ENCODE measurements around the gene PCDHGB7.
"Not testable (repeated sequence)": the region's sequence is repeated elsewhere in the genome, so short reads cannot be mapped to it uniquely, and the experiment has no call there.

The PCDHGB7 gene

DNA sequence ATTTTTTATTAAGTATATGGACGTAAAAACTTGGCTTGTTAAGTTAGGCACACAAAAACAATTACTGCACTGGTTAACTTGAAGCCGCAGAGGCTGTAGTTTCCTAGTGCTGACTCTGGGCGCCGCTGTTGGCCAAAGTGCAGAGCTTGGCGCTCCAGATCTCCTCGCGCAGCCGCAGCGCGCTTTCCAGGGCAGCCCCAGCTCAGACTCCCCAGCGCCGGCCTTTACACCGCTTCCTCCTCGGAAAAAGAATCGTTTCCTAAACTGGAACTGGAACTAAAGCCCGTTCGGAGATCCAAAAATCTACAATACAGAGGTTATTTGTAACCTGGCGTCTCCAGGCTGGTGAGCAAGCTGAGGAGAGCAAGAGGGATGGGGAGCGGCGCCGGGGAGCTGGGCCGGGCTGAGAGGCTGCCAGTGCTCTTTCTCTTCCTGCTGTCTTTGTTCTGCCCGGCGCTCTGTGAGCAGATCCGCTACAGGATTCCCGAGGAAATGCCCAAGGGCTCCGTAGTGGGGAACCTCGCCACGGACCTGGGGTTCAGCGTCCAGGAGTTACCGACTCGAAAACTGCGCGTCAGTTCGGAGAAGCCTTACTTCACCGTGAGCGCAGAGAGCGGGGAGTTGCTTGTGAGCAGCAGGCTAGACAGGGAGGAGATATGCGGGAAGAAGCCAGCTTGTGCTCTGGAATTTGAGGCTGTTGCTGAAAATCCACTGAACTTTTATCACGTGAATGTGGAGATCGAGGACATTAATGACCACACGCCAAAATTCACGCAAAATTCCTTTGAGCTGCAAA is 19.5 kb upstream of the PCDHGB7 start, which contains the start of gene PCDHGB5:
Gene PCDHGB5, plus strand, starts transcription at position 192 of the 796 bp plus-strand sequence. Its CDS starts 181 bp downstream, at position 373.
- DNase-seq: peak; percentile 44

DNA sequence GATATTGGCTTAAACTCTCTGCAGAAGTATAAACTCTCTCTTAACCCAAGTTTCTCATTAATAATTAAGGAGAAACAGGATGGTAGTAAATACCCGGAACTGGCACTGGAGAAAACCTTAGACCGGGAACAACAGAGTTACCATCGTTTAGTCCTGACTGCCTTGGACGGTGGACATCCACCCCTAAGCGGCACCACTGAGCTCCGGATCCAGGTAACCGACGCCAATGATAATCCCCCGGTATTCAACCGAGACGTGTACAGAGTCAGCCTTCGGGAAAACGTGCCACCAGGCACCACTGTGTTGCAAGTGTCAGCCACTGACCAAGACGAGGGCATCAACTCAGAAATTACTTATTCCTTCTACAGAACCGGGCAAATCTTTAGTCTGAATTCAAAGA is 18.9 kb upstream of the PCDHGB7 start:
- DNase-seq: no peak

DNA sequence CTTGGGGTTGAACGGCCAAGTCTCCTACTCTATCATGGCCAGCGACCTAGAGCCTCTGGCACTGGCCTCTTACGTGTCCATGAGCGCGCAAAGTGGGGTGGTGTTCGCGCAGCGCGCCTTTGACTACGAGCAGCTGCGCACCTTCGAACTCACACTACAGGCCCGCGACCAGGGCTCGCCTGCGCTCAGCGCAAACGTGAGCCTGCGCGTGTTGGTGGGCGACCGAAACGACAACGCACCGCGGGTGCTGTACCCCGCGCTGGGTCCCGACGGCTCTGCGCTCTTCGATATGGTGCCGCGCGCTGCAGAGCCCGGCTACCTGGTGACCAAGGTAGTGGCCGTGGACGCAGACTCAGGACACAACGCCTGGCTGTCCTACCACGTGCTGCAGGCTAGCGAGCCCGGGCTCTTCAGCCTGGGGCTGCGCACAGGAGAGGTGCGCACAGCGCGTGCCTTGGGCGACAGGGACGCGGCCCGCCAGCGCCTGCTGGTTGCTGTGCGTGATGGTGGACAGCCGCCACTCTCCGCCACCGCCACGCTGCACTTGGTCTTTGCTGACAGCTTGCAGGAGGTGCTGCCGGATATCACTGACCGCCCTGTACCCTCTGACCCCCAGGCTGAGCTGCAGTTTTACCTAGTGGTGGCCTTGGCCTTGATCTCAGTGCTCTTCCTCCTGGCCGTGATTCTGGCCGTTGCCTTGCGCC is 17.8 kb upstream of the PCDHGB7 start:
- no peak for DNase-seq

- peak; percentile 23 for DNase-seq
Measured at GRCh38 chr5:141402553-141403243, 14.8 kb upstream of the PCDHGB7 start, which contains the start of gene PCDHGA9. PCDHGA9 (plus strand) TSS chr5:141402778; CDS start chr5:141402953, 175 bp downstream.

- DNase-seq: no peak
Measured at GRCh38 chr5:141403387-141403786, 14.1 kb upstream of the PCDHGB7 start.

GRCh38 chr5:141407790-141408505 is 9.5 kb upstream of the PCDHGB7 start, which contains the start of gene PCDHGB6:
PCDHGB6 (plus strand) TSS chr5:141408021; CDS start chr5:141408203, 182 bp downstream.
- peak; percentile 42 for DNase-seq

DNA sequence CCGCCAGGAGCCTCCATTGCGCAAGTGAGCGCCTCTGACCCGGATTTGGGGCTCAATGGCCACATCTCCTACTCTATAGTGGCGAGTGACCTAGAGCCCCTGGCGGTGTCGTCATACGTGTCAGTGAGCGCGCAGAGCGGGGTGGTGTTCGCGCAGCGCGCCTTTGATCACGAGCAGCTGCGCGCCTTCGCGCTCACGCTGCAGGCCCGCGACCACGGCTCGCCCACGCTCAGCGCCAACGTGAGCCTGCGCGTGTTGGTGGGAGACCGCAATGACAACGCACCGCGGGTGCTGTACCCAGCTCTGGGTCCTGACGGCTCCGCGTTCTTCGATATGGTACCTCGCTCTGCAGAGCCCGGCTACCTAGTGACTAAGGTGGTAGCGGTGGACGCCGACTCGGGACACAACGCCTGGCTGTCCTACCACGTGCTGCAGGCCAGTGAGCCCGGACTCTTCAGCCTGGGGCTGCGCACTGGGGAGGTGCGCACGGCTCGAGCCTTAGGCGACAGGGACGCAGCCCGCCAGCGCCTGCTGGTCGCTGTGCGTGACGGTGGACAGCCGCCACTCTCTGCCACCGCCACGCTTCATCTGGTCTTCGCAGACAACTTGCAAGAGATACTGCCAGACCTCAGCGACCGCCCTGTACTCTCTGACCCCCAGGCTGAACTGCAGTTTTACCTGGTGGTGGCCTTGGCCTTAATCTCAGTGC is 7.7 kb upstream of the PCDHGB7 start:
- no peak for DNase-seq

GRCh38 chr5:141411575-141411974 is 5.9 kb upstream of the PCDHGB7 start:
- no peak for DNase-seq

DNA sequence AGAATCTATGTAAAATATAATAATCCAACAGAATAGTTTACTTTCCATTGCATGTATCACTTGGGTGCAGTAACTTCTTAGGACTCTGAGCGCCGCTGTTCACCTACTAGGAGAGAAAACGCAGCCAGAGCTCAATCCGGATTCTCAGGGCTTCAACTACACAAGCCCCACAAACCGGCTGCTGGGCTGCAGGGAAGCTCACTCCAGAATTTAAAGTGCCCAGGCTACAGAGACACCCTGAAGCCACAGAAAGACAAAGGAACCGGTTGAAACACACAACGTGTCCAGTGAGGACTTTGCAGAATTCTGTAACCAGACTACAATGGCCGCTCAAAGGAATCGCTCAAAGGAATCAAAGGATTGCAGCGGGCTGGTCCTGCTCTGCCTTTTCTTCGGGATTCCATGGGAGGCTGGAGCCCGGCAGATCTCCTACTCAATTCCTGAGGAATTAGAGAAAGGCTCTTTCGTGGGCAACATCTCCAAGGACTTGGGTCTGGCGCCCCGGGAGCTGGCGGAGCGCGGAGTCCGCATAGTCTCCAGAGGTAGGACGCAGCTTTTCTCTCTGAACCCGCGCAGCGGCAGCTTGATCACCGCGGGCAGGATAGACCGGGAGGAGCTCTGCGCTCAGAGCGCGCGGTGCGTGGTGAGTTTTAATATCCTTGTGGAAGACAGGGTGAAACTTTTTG is 4.5 kb upstream of the PCDHGB7 start, which contains the start of gene PCDHGA10:
Gene PCDHGA10, plus strand, starts transcription at position 134 of the 686 bp plus-strand sequence. Its CDS starts 189 bp downstream, at position 323.
- peak; percentile 63 for DNase-seq

DNA sequence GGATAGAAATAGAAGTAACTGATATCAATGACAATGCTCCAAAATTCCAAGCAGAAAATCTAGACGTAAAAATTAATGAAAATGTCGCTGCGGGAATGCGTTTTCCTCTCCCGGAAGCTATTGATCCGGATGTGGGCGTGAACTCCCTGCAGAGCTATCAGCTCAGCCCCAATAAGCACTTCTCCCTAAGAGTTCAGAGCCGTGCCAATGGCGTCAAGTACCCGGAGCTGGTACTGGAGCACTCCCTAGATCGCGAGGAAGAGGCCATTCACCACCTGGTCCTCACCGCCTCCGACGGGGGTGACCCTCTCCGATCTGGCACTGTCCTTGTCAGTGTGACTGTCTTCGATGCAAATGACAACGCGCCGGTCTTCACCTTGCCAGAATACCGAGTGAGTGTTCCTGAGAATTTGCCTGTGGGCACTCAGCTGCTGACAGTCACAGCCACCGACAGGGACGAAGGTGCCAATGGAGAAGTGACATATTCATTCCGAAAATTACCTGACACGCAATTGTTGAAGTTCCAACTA is 3.9 kb upstream of the PCDHGB7 start:
- no peak for DNase-seq

GRCh38 chr5:141414548-141415274 is 2.8 kb upstream of the PCDHGB7 start:
- DNase-seq: not testable (repeated sequence)

- not testable (repeated sequence) for DNase-seq
Measured at GRCh38 chr5:141415275-141415618, 2.2 kb upstream of the PCDHGB7 start.

- no peak for DNase-seq
Measured at GRCh38 chr5:141419074-141419880, 1.8 kb downstream of the PCDHGB7 start.

DNA sequence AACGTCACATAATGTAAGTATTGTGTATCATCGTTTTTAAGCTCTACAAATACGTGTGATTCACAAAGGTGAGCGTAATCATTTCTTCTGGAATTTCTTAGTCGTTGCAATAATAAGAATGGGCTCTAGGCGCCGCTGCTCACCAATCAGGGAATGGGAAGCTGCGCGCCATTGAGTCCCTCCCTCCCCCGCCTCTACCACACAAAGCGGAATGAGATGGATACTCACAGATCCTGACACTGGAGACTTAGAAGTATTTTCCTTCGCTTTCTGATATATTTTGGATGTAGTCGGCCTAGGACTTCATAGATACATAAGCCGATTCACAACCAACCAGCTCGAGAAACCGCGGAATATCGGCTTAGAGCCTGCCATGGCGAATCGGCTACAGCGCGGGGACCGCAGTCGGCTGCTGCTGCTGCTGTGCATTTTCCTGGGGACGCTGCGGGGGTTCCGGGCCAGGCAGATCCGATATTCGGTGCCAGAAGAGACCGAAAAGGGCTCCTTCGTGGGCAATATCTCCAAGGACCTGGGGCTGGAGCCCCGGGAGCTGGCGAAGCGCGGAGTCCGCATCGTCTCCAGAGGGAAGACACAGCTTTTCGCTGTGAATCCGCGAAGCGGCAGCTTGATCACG is 3.5 kb downstream of the PCDHGB7 start, which contains the start of gene PCDHGA11:
Gene PCDHGA11, plus strand, starts transcription at position 197 of the 634 bp plus-strand sequence. Its CDS starts 177 bp downstream, at position 374.
- DNase-seq: peak; percentile 50

GRCh38 chr5:141421489-141421855 is 4.0 kb downstream of the PCDHGB7 start:
- no peak for DNase-seq

- DNase-seq: no peak
Measured at GRCh38 chr5:141422742-141423291, 5.3 kb downstream of the PCDHGB7 start.

- no peak for DNase-seq
Measured at GRCh38 chr5:141427783-141428426, 10.4 kb downstream of the PCDHGB7 start.
